IPS-18c (cell line): Measurements from ENCODE around the gene FOXJ2.
A peak's percentile ranks its signal among the peaks of the same experiment; 100 is the strongest.
"Not testable (repeated sequence)": the region's sequence is repeated elsewhere in the genome, so short reads cannot be mapped to it uniquely, and the experiment has no call there.

Source experiments
- H3K4me3 ChIP-seq: 2 replicates; pipeline ENCODE4 v1.7.0; 2013; ENCODE audit warnings: low read depth, mild to moderate bottlenecking, low read length, moderate library complexity; ENCODE audit not compliant: insufficient read depth
- H3K9me3 ChIP-seq: one replicate; pipeline ENCODE4 v1.6.1; 2013; ENCODE audit warnings: mild to moderate bottlenecking, low read length, moderate library complexity; ENCODE audit not compliant: control insufficient read depth, insufficient read depth

Gene FOXJ2

DNA sequence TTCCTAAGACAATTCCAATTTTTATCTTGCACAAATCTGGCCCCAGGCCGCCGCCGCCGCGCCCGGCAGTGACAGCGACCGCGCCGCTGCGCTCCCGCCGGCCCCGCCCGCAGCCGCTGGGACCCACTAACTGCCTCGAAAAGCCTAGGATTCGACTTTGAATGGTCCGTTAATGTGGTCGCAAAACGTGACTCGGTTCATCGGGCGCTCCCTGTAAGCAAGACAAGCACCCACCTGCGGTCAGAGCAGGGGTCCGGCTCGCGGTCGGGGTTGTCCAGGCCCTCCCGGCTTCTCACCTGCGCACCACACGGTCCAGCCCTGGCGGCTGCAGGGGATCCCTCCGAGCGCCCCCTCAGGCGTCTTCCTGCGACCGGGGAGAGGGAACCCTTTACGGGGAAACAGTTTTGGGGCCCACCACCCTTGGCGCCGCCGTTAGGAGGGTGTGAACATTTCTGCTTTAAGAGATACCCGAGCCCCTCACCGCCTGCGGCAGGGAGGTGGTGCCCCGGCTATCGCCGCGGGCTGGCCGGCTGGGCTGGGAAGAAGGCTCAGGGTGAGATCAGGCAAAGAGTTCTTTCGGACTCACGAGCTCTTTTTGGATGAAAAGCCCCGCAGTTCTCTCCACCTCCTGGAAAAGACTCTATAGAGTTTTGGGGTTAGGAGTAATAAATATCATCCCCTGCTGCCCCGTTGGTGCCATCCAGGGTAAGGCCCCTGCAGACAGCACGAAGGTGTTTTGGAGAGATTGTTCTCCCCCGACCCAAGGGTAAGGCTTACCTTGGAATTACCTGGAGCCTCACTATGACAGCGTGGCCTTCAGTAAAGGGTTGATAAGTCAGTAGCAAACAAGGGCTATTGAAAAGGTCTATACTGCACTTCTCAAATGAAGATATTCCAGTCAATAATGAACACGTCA lies 13.6 kb upstream of the FOXJ2 start:
- peak overlapping the region; percentile 66 for H3K4me3 ChIP-seq
- no peaks in the 10 kb centered on the region for H3K9me3 ChIP-seq

GRCh38 chr12:8026291-8026900 lies 6.1 kb upstream of the FOXJ2 start:
- Histone ChIP-seq H3K4me3 (peak overlapping the region; percentile 57), H3K9me3 (no peaks in the 10 kb centered on the region)

- Histone ChIP-seq H3K9me3 (no peaks in the 10 kb centered on the region), H3K4me3 (no peak overlapping the region)
These were observed 4.7 kb upstream of the FOXJ2 start for GRCh38 chr12:8027856-8028255.

DNA sequence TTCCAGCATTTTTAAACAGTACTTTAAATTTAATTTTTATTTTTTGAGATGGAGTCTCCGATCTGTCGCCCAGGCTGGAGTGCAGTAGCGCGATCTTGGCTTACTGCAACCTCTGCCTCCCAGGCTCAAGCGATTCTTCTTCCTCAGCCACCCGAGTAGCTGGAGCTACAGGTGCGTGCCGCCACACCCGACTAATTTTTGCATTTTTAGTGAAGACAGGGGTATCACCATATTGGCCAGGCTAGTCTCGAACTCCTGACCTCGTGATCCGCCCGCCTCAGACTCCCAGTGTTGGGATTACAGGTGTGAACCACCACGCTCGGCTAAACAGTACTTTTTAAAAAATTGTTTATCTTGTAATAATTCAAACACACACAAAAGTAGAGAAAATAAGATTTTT lies 4.2 kb upstream of the FOXJ2 start:
- Histone ChIP-seq H3K4me3 (no peak overlapping the region), H3K9me3 (no peaks in the 10 kb centered on the region)

- H3K9me3 ChIP-seq: no peaks in the 10 kb centered on the region
- H3K4me3 ChIP-seq: no peak overlapping the region
These were observed 2.3 kb upstream of the FOXJ2 start for GRCh38 chr12:8030189-8030588.

GRCh38 chr12:8031017-8031416 lies 1.5 kb upstream of the FOXJ2 start:
- not testable (repeated sequence) for H3K4me3 ChIP-seq, H3K9me3 ChIP-seq

- peak overlapping the region; percentile 88 for H3K4me3 ChIP-seq
- H3K9me3 ChIP-seq: no peaks in the 10 kb centered on the region
These were observed 659 bp upstream of the FOXJ2 start for GRCh38 chr12:8031872-8032241.

DNA sequence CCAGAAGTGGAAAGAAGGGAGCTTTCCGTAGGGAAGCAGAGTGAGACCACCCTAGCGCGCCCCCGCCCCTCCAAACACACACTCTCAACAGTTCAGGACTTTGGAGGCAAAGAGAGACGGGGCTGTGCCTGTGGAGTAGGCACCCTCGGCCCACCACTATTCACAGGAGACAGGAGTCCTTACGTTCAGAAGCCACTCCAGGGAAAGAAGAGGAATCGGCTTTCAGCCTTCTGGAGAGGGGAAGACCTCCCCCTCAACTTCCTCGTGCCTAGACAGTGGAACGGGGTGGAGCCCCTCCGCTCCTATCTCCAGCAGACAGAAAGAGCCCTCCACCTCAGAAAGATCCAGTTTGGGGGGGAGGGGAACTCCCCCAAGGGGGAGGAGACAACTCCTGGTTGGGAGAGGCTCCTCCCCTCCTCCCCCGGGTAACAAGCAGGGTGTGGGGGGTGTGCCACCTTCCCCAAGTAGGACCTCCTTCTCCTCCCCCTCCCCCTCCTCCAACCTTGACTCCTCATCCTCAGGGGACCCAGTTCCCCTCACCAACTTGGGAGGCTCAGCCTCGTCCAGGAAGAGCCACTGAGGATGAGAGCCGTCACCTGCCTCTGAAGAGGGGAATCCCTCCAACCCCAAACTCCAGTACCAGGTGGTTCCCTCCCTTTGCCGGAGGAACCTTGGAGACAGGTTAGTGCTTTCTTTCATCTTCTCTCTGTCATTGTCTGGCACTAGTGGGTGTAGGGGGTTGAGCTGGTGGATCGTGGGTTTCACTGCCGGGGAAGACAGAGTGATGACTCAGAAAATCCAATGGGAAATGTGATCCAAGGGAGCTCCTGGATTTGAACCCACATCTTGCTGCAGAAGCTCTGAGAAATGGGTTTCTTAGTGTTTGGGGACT lies 883 bp downstream of the FOXJ2 start:
- H3K9me3 ChIP-seq: no peaks in the 10 kb centered on the region
- peak overlapping the region; percentile 88 for H3K4me3 ChIP-seq

DNA sequence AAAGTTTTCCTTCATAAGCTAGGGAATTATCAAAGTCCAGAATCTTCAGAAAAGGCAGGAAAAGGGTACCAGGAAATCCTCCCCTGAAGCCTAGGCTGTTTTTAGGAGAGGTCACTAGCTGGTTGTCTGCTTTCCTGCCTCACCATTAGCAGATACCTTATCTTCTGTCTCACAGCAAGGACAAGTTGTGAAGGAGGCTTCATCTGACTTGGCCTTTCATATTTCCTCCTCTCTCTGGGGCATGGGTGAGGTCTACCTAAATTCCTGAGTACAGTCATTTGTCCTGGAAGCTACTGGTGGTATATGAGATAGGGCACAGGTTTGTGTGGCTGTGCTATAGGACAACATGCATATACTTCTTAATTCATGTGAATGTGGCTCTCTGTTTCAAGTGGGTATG lies 2.3 kb downstream of the FOXJ2 start:
- Histone ChIP-seq H3K9me3 (no peaks in the 10 kb centered on the region), H3K4me3 (no peak overlapping the region)

DNA sequence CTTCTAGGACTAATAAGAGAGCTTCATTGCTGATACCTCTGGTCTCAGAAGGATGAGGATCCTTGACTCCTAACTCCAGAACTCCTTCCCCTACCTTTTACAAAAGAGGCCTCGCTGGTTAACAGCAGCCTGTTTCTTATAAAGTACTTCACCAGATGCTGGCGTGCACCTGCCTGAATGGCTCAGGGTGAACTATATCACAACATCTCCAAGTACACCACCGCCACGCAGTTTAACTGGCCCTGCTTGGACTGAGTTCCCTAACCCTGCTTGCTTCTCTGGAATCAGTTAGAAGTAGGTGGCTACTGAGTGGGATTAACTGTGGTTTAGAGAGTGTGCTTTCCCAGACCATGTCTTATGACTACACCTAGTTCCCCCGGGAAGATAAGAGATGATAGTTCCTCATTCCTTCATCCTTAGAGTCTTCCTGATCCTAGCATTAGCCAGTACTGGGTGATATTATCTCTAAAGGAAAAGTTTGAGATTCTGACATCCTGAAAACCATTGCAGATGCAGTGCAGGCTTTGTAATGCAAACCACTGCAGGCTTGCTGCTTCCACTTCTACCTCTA lies 3.0 kb downstream of the FOXJ2 start:
- no peak overlapping the region for H3K4me3 ChIP-seq
- H3K9me3 ChIP-seq: no peaks in the 10 kb centered on the region

DNA sequence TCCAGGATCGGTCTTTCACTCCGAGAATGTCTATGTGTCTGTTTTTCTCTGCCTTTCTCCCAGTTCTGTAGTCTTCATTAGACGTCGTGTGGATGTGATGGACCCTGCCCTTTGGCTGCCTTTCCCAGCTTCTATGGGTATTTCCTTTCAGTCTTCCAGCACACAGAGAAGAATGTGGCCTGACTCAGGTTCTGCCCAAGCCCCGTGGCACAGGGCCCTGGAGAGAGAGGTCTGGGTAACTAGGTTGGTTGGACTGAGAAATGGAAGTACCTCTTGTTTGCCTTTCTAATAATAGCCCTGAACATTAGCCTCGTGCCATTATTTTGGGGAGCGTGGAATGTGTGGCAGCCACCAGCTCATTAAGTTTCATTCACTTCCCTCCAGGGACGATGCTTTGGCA lies 3.8 kb downstream of the FOXJ2 start:
- no peaks in the 10 kb centered on the region for H3K9me3 ChIP-seq

GRCh38 chr12:8037046-8037663 lies 4.6 kb downstream of the FOXJ2 start:
- no peak overlapping the region for H3K4me3 ChIP-seq
- no peaks in the 10 kb centered on the region for H3K9me3 ChIP-seq

More for the DNA sequence above, 3.8 kb downstream of the FOXJ2 start:
- no peak overlapping the region for H3K4me3 ChIP-seq

DNA sequence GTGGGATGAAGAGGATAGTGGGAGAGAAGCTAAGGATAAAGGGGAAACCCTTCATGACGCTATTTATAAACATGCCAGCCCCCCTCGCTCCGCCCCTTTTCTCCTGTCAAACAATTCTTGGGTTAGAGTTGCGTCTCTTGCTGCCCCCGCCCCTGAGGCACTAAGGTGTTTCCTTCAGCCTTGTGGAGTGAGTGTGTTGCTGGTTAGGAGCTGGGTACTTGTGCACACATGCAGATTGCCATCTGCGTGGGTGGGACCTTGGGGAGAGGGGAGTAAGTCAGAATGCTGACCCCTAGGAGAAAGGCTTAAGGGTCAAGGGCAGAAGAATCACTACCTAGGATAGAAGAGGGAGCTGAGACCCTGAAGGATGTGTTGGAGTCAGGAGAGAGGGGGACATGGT lies 5.4 kb downstream of the FOXJ2 start:
- no peaks in the 10 kb centered on the region for H3K9me3 ChIP-seq
- H3K4me3 ChIP-seq: no peak overlapping the region

- no peaks in the 10 kb centered on the region for H3K9me3 ChIP-seq
- peak overlapping the region; percentile 22; the same call in 1 of the 2 replicates for H3K4me3 ChIP-seq
These were observed 6.2 kb downstream of the FOXJ2 start for GRCh38 chr12:8038659-8039114.

DNA sequence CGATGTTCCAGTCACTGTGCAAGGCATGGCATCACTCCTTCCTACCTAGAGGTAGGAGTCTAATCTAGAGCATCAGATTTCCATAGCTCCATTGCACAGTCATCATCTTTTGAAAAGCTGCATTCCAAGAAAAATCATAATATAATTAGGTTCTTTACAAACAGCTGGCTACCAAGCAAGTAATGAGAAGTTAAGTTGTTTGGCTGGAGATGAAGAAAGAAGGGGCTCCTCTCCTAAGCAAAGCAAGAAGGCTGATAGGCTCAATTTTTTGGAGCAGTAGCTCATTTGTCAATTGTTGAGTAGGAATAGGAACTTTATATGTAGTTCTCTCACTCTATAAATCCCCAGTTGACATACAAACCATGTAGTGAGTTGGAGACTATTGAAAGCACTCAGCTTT lies 8.3 kb downstream of the FOXJ2 start:
- peaks cover 2% of the 10 kb centered on the region for H3K9me3 ChIP-seq
- no peak overlapping the region for H3K4me3 ChIP-seq

DNA sequence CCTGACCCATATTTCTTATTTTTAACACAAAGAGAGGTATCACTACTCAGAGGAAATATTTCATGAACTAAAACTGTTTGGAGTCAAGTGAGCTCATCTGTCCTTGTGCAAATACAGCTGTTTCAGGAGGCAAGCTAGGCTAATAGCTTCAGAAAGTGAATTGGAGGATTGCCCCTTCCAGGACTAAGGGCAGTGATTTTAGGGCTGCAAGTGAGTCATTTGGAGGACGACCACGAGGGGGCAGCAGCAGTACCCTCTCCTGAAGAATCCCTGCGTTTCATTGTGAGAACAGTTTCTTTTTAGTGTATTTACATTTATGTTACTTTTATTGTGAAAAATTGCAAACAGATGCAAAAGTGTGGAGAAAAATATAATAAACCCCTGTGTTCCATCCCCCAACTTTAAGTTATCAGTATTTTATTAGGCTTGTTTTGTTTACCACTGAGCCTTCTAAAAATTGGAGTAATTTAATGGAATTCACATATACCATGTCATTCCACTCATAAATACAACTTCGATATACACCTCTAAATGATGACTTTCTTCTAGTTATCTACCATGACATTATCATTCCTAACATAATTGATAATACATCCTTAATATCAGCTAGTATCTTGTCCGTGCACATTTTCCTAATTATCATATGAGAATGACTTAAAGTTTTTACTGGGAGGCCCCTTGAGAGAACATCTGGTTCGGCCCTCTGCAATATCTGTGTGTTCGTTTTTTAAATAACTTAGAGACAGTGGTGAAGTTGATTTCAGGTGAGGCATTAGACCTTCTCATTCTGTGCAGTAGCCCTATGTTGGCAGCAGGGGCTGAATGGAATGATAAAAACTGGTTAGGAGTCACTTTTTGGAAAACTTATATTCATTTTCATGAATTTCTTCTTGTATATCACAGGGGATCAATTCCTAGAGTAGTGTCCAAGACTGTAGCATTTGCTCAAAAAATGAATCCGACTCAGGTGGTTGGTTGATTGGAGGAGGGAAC lies 13.7 kb downstream of the FOXJ2 start:
- H3K9me3 ChIP-seq: peaks cover 2% of the 10 kb centered on the region

More for the DNA sequence above, 13.7 kb downstream of the FOXJ2 start:
- no peak overlapping the region for H3K4me3 ChIP-seq
